Breast epithelium (tissue), 4 donors: ENCODE measurements around the gene KDM1B. TPM values are rescaled to one million over a fixed set of nuclear protein-coding genes. Genes with fewer than 3 reads are reported as not detected.

Experiments
- DNase-seq, 2 donors: peaks; one replicate each; pipeline ENCODE4 v3.0.0-alpha.2; 2019; ENCODE audit warnings: low spot score in 2 of 2
- H3K27ac ChIP-seq, 2 donors: fragments of 200-600 bp; sonication (generic) in 1 of 2; one replicate each; pipeline ENCODE4 v1.5.1; 2016 to 2019; ENCODE audit warnings: mild to moderate bottlenecking in 1 of 2
- H3K27me3 ChIP-seq, 2 donors: fragments of 200-600 bp; sonication (generic) in 1 of 2; one replicate each; pipeline versions ENCODE4 v1.5.1 to v1.6.0; 2017 to 2019; ENCODE audit warnings: control low read depth in 1 of 2, mild to moderate bottlenecking in 1 of 2
- H3K36me3 ChIP-seq: fragments of 200-600 bp; one replicate; pipeline ENCODE4 v1.5.1; 2019
- H3K4me1 ChIP-seq, 2 donors: fragments of 200-600 bp; sonication (generic); one replicate each; pipeline ENCODE4 v1.5.1; 2016 to 2019; ENCODE audit warnings: control low read depth in 1 of 2
- H3K4me3 ChIP-seq, 3 donors: fragments of 200-600 bp; sonication (generic); 1 replicate in 2 of 3; 2 replicates in 1 of 3; pipeline ENCODE4 v1.5.1; 2016 to 2019; ENCODE audit warnings: mild to moderate bottlenecking in 3 of 3, moderate library complexity in 2 of 3
- H3K9me3 ChIP-seq, 2 donors: fragments of 200-600 bp; sonication (generic) in 1 of 2; one replicate each; pipeline ENCODE4 v1.5.1; 2016 to 2019; ENCODE audit warnings: control low read depth in 1 of 2
- POLR2A ChIP-seq: fragments of 450-650 bp; IDR thresholded peaks from one replicate; pipeline ENCODE4 v1.6.1; 2016; ENCODE audit warnings: antibody characterized with exemption, mild to moderate bottlenecking, moderate library complexity
- POLR2AphosphoS5 ChIP-seq, 3 donors: sonication (generic); formaldehyde crosslinking; IDR thresholded peaks; one replicate each; pipeline ENCODE4 v1.6.1; 2017; ENCODE audit warnings: antibody characterized with exemption in 3 of 3
- intact Hi-C: fragments of 100-400 bp; cut with DNase I; formaldehyde crosslinking; loops from one replicate; pipeline ENCODE4 v1.15.1; 2023; ENCODE audit warnings: low total_unique reads
- total RNA-seq, 3 donors: library from RNA; depleted of rRNA; stranded (reverse); fragments of >200 nt; gene quantifications; one replicate each; pipeline ENCODE4 v1.1.0, GENCODE V29; 2016
- TF ChIP-seq, protein P1 (sequence below), 3 donors: fragments of 450-650 bp; IDR thresholded peaks; one replicate each; pipeline ENCODE4 v1.5.1; 2016 to 2017; ENCODE audit warnings: antibody characterized with exemption in 3 of 3, mild to moderate bottlenecking in 3 of 3, moderate library complexity in 3 of 3

The KDM1B gene
- total RNA-seq, 3 donors from 2014 or later, result 14.4 to 18.6 (median 16.2) TPM

GRCh38 chr6:18179770-18180356, 24.6 kb downstream of the KDM1B start:
- no peaks in the 10 kb centered on the region for H3K27me3 ChIP-seq
- no peaks in the 10 kb centered on the region for H3K36me3 ChIP-seq
- no peaks in the 10 kb centered on the region for H3K4me1 ChIP-seq
- H3K9me3 ChIP-seq, result no peaks in the 10 kb centered on the region
- DNase-seq, result no peak
- no peak overlapping the region for H3K27ac ChIP-seq
- no peak overlapping the region for H3K4me3 ChIP-seq
- intact Hi-C loops, result no loop called here
- TF ChIP-seq, protein P1, sequence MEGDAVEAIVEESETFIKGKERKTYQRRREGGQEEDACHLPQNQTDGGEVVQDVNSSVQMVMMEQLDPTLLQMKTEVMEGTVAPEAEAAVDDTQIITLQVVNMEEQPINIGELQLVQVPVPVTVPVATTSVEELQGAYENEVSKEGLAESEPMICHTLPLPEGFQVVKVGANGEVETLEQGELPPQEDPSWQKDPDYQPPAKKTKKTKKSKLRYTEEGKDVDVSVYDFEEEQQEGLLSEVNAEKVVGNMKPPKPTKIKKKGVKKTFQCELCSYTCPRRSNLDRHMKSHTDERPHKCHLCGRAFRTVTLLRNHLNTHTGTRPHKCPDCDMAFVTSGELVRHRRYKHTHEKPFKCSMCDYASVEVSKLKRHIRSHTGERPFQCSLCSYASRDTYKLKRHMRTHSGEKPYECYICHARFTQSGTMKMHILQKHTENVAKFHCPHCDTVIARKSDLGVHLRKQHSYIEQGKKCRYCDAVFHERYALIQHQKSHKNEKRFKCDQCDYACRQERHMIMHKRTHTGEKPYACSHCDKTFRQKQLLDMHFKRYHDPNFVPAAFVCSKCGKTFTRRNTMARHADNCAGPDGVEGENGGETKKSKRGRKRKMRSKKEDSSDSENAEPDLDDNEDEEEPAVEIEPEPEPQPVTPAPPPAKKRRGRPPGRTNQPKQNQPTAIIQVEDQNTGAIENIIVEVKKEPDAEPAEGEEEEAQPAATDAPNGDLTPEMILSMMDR (IDR thresholded peaks at IDR 0.05), result no peak
- TF ChIP-seq POLR2A (no peak), POLR2AphosphoS5 (IDR thresholded peaks at IDR 0.05) (no peak)

DNA sequence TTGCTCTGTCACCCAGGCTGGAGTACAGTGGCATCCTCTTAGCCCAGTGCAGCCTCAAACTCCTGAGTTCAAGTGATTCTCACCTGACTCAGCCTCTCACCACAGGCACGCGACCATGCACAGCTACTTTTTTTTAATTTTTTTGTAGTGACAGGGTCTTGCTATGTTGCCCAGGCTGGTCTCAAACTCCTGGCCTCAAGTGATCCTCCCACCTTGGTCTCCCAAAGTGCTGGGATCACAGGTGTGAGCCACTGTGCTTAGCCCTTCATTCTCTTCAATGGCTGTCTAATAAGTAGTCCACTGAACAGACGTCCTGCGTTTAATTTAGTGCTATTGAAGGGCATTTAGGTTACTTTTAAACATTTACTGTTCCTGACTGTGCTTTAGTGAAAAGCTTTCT, 27.3 kb downstream of the KDM1B start:
- no peak for DNase-seq
- no peaks in the 10 kb centered on the region for H3K9me3 ChIP-seq

GRCh38 chr6:18183766-18184165, 28.5 kb downstream of the KDM1B start:
- Histone ChIP-seq H3K36me3 (no peaks in the 10 kb centered on the region), H3K4me1 (no peaks in the 10 kb centered on the region), H3K4me3 (no peak overlapping the region), H3K9me3 (no peaks in the 10 kb centered on the region), H3K27ac (no peak overlapping the region), H3K27me3 (no peaks in the 10 kb centered on the region)
- intact Hi-C loops, result no loop called here
- no peak for DNase-seq
- TF ChIP-seq POLR2A (no peak), POLR2AphosphoS5 (IDR thresholded peaks at IDR 0.05) (no peak)
- TF ChIP-seq, protein P1 (IDR thresholded peaks at IDR 0.05), result no peak

More for the DNA sequence above, 27.3 kb downstream of the KDM1B start:
- Histone ChIP-seq H3K4me3 (no peak overlapping the region), H3K4me1 (no peaks in the 10 kb centered on the region), H3K27me3 (no peaks in the 10 kb centered on the region), H3K27ac (no peak overlapping the region), H3K36me3 (no peaks in the 10 kb centered on the region)
- TF ChIP-seq POLR2A (no peak), POLR2AphosphoS5 (IDR thresholded peaks at IDR 0.05) (no peak)
- TF ChIP-seq, protein P1 (IDR thresholded peaks at IDR 0.05), result no peak
- intact Hi-C loops, result no loop called here

- no peak overlapping the region for H3K4me3 ChIP-seq
- H3K9me3 ChIP-seq, result no peaks in the 10 kb centered on the region
- no peaks in the 10 kb centered on the region for H3K27me3 ChIP-seq
- no peaks in the 10 kb centered on the region for H3K36me3 ChIP-seq
- no peak for DNase-seq
- intact Hi-C loops, result no loop called here
- H3K4me1 ChIP-seq, result no peaks in the 10 kb centered on the region
- no peak for TF ChIP-seq POLR2A
- TF ChIP-seq, protein P1 (IDR thresholded peaks at IDR 0.05), result no peak
- no peak for TF ChIP-seq POLR2AphosphoS5 (IDR thresholded peaks at IDR 0.05)
- H3K27ac ChIP-seq, result no peak overlapping the region
These were observed 30.4 kb downstream of the KDM1B start for GRCh38 chr6:18185624-18186023.

- Histone ChIP-seq H3K4me3 (no peak overlapping the region), H3K9me3 (no peaks in the 10 kb centered on the region), H3K4me1 (no peaks in the 10 kb centered on the region), H3K27ac (no peak overlapping the region), H3K27me3 (no peaks in the 10 kb centered on the region), H3K36me3 (peaks cover 2% of the 10 kb centered on the region)
- DNase-seq, result no peak
- no peak for TF ChIP-seq POLR2AphosphoS5 (IDR thresholded peaks at IDR 0.05)
- TF ChIP-seq POLR2A, result no peak
- TF ChIP-seq, protein P1 (IDR thresholded peaks at IDR 0.05), result no peak
- intact Hi-C loops, result no loop called here
These were observed 30.8 kb downstream of the KDM1B start for GRCh38 chr6:18186033-18186432.
